Dermis microvascular lymphatic vessel endothelial cell (primary cell): ENCODE results near the gene ODAD3. TPM values are rescaled to one million over a fixed set of nuclear protein-coding genes. Genes with fewer than 3 reads are reported as not detected.
"Not testable (repeated sequence)": the region's sequence is repeated elsewhere in the genome, so short reads cannot be mapped to it uniquely, and the experiment has no call there.

ENCODE experiments used
- DNase-seq, 2 donors: peaks; one replicate each; pipeline versions ENCODE4 v3.0.0 to v3.0.0-alpha.2; 2010; ENCODE audit warnings: low read depth in 2 of 2
- total RNA-seq: library from RNA; depleted of rRNA; stranded (reverse); fragments of >200 nt; gene quantifications from 2 replicates; pipeline ENCODE4 v1.2.1, GENCODE V29; 2014

ODAD3 gene
- under 0.01 and 0.13 TPM in 2 replicates for total RNA-seq

DNA sequence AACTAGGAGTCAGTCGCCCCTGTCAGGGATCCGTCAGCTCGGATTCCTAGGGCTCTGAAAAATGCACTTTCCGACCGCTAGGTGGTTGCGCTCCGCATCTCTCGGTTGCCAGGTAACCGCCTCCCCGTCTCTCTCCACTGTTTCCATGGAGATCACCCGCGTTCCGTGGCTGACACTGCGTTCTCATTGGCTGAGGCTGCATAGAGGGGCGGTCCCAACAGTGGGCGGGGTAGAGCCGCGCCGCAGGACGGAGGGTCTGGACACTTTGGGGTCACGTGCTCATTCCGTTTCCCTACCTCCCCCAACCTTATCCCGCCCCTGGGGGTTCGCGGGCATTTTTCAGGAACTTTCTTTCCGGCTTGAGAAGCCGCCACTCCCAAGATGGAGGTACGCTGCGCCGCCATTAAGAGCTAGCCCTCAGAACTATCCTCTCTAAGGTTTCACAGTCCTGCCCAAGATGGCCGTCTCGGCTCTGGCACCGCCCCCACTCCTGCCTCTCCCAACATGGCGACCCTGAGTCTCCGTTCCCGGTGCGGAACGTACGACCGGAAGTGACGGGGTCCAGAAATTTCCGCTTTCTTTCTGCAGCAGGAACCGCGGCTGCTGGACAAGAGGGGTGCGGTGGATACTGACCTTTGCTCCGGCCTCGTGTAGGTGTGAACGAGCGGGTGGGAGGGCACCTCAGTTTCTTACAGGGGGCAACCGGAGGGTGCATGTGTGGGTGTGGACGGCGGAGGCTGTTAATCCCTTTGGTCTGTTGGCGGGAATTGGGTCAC, at the start of gene ODAD3, which contains the start of gene PRKCSH:
TSS of gene ODAD3 (minus strand) at position 65 of the 776 bp plus-strand sequence. CDS start 105 bp downstream, outside the sequence.
TSS of gene PRKCSH (plus strand) at position 579 of the 776 bp plus-strand sequence. CDS start 483 bp downstream, outside the sequence.
- DNase-seq, result peak; percentile 99 to 100

DNA sequence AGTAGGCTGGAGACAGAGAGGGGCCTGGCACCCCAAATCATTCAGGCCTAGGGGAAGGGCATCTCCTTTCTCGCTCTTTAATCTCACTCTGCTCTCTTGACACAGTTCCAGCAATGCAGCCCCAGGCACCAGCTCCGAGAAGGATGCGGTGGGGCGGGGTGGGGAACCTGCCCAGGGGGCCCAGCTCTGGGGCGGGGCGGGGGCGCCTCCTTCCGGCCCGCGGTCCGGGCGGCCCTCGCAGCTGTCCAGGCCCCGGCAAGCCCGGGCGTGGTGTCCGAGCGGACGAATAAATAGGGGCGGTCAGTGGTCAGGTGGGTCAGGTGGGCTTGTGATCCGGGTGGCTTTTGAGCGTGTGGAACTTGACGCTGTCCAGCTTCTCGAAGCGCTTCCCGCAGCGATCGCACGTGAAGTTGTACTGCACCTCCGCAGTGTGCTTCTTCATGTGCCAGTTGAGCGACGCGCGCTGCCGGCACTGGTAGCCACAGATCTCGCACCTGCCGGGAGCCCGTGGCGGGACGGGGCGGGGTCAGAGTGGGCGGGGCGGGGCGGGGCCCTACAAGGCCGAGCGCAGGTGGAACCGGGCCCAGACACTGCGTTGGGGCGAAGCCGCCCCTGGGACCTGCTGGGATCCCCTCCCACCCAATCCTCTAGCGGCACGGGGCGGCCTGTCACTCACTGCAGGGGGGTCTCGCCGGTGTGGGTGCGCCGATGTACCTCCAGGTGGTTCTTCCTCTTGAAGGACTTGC, 48.6 kb upstream of the ODAD3 start:
- no peak for DNase-seq

DNA sequence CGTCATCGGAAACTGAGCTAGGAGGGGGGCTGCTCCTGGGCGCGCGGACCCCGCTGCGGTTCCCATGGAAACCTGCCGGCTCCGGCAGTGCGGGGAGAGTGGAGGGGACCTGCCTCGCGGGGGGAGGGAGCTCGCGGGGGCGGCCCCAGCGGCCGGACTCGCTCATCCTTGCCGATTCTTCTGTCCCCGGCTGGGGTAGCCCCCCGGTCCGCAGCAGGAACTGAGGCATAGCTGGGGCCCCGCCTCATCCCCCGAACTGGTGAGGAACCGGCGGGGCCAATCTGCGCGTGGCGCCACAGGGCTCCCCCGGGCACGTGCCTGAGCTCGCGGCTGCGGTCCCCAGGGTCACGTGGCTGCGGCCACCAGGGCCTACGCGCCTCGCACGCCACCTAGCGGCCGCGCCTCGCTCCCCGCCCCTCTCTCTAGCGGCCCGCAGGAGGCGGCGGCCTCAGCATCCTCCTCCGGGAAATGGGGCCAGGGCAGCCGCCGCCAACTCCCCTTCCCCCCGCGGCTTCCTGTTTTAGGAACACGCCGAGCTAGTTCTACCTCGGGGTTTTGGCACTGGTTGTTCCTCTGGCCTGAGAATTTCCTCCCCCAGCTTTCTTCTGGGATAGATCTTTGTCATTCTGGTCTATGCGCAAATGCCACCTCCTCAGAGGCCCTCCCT, 47.6 kb upstream of the ODAD3 start:
- peak; percentile 45 to 85 for DNase-seq

DNA sequence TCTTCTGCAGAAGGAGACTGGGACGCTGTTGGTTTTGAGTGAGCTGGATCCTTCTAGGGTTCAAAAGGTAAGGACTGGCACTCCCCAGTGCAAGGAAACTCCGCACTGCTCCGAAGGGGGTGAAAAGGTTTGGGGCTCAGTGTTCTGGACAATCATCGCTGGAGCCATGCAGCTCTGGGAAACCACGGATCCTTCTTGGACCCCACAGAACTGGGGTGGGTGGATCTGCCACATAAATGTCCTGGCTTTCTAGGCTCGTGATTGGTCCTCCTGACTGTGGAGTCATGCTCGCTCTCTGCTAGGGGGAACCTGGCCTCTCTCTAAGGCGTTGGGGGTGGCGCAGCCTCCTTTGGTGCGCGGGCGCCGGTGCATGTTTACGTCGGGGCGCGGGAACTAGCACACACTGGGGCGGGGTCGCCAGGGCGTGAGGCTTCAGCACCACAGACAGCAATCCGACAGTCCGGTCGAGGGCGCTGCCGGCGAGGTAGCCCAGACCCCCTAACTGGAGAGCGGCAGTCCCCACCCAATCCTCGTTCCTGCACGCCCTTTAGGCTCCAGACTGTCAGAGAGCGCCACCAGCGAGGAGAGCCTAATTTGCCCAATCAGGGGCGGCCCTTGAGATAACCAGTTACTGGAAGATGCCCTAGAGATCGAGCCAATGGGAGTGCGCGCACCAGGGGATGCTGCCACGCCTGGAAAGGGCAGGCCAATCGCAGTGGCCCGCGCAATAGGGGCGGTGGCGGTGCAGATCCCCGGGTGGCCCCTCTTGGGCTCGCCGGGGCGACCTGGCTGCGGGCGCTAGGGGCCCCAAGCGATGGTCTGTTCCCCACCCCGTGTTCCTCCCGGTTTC, 46.8 kb upstream of the ODAD3 start:
- DNase-seq, result peak; percentile 55 to 92

DNA sequence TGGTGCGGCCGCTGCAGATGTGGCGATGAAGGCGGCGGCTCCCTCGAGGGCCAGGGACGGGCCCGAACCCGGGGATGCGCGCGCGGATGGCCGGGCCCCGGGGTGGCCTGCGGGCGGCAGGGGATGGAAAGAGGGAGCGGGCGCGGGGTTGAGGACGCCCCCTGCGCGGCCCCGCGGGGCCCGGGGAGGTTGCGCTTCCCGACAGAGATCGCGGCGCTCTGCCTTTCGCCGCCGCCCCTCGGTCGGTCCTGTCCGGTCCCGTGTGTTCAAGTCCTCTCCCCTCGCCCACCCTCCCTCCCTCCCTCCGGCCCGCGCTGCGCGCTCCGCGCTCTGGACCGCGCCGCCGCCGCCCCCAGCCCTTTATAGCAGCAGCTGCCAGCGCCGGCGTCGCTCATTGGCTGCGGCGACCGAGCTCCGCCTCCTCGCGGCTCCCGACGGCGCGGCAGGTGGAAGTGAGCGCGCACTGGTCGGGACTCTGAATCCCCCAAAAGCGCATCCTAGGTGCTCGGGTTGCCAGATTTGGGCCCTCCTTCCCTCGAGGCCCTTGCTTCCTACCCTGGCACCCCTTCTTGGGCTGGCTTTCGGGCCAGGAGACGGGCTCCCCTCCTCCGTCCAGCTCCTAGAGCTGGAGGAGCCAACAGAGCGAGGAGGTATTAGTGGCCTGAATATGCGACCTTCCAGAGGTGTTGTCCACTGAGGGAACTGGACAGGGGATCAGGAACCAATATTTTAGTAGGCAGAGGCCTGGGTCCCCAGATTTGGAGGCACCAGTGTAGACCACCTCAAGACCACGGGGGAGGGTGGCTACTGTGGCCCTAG, 46.0 kb upstream of the ODAD3 start, which contains the start of gene ELAVL3:
TSS of gene ELAVL3 (minus strand) at position 332 of the 819 bp plus-strand sequence. CDS start 438 bp downstream, outside the sequence.
- DNase-seq, result no peak

DNA sequence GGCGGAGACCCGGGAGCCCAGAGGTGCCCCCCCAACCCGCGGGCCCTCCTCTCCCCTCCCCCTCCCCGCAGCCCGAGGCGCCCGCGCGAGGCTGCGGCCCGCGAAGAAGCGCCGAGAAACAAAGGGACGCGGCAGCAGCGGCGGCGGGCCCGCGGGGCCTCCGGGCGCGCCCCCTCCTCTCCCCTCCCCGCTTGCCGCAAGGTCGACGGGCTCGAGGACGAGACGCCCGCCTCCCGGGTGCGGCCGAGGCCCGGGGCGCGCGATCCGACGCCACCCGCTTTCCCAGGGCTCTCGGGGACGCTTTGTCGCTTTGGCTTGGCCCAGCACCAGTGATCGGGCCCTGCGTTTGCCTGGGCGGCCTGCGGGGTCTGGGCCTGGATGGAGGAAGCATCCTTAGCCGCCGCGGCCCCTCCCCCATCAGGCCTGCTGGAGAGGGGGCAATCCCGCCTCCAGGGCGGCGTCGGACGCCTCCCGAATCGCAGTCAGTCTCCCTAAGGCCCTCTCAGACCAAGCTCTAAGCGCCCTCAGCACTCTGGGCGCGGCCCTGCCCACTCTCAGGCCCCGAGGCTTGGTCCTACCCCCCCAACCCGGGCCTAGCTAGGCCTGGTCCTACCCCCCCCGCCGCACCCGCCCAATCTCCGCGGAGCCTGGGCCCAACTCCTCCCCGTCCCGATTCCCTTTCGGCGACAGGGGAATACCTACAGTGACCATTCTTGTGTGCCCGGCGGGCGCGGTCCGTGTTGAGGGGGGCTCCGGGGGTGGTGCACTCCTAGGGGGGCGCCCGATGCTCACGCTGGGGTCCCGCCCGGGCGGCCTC, 45.2 kb upstream of the ODAD3 start:
- no peak for DNase-seq

DNA sequence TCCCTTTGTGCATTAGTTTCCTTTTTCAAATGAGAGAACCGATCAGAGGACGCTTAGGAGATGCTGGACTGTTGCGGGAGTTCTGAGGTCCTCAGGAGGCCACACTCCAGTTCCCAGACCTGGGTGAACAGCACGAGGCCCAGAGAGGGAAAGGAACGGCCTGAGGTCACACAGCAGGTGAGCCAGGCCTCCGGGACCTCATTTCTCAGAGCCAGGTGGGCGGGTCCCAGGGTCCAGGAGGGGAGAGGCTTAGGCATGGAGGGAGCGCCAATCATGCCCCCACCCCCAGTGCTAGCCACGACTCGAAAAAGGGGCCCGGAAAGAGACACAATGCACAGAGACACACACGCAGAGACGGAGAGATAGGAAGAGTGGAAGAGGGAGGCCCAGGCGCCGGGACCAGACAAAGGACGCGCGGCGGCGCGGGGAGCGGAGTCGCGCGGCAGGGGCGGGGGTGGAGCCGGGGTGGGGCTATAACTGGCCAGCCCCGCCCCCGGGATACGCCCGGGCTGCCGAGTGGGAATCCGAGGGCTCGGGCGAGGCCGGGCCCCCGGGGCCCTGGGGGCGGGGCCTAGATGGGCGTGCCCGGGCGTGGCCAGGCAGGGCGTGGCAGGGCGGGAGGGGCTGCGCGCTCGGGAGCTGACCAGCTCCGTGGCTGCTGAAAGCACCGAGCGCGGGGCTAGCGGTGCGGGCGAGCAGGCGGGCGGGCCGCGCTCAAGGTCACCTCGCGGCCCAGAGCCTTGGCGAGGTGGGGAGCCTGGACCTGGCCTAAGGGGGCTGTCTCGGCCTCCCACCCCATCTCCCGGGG, 44.4 kb upstream of the ODAD3 start:
- peak in 1 of 2 donors; percentile 23 for DNase-seq

DNA sequence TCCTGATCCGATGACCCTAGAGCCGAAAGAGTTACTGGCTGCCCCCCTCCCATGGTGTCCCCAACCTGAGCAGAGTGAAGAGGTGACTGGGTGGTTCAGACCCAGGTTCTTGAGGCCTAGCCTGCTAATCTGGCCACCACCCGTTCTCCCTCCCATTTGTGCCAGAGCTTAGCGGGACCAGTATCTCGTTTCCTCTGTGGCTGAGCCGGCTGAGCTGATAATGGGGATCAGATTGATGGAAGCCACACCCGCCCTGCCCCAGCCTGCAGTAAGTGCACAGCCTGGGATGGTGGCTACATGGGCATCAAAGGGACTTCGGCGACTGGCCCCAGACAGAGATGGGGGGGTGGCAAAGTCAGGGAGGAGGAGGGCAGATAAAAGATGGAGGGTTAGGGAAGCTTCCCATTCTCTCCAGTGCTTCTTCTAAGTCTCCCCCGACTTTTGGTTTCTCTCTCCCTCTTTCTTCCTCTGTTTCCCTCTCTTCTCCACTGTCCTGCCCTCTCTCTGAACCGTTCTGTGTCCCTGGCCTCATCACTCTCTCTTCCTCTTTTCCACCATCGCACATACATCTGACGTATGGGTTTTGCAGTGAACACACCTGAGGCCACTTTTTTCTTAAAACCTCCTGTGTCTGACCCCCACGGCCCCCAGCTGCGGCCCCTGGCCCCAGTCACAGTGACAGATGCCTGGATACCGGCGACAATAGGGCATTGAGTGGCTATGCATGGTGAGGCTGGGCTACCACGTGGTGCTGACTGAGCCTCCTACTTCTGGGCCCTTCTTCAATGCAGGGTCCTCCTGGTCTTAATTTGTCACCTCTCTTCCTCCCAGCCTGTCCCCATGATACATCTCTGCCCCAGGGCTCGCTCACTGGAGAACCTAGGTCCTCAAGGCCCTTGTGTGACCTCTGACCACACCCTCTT, 43.5 kb upstream of the ODAD3 start:
- DNase-seq, result no peak

DNA sequence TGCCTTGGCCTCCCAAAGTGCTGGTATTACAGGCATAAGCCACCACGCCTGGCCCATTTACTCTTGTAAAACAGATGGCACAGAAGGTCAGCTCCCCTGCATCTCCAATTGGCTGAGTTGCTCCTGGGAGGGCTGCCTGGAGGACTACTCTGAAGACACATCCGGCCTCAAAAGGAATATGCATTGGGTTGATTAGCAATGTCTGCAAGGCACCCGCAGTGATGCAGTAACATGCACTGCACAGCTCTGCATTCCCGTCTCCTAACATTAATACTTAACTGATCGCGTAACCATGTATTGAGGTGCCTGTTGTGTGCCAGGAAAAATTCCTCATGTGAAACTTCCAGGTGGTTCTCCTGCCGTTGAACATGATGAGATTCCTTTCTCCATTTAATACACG, 40.9 kb upstream of the ODAD3 start:
- no peak for DNase-seq

DNA sequence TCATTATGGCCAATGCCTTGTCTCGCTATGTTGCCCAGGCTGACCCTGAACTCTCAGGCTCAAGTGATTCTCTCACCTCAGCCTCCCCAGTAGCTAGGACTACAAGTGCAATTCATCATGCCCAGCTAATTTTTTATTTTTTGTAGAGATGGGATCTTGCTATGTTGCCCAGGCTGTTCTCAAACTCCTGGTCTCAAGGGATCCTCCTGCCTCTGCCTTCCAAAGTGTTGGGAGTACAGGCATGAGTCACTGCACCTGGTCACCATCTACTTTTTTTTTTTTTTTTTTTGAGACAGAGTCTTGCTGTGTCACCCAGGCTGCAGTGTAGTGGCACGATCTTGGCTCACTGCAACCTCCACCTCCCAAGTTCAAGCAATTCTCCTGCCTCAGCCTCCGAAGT, 40.4 kb upstream of the ODAD3 start:
- DNase-seq, result not testable (repeated sequence)

DNA sequence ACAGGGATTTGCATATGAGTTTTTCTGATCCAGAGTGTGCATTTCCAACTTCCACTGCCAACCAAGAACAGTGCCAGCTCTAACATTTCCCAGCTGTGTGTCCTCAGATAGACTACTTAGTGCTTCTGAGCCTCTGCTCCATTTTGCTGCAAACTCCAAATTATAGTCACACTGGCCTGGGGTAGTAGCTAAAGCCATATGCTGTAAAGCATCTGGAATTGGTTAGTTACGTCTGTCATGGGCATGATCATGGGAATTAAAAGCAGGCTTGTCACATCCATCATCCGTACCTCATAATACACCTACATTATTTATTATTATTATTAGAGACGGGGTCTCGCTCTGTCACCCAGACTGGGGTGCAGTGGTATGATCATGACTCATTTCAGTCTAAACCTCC, 38.8 kb upstream of the ODAD3 start:
- no peak for DNase-seq

DNA sequence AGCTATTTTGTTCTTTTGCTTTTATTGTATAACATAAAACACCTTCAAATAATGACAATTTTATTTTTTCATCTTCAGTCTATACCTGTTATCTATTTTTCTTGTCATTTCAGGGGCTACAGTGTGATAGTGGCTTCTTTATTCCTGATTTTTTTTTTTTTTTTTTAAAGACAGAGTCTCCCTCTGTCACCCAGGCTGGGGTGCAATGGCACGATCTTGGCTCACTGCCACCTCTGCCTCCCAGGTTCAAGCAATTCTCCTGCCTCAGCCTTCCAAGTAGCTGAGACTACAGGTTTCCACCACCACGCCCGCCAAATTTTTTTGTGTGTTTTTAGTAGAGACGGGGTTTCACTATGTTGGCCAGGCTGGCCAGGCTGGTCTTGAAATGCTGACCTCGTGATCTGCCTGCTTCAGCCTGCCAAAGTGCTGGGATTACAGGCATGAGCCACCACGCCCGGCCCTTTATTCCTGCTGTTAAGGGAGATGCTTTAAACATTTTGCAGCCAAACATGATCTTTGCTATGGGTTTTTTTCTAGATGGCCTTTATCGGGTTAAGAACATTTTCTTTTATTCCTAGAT, 33.4 kb upstream of the ODAD3 start:
- DNase-seq, result not testable (repeated sequence)

DNA sequence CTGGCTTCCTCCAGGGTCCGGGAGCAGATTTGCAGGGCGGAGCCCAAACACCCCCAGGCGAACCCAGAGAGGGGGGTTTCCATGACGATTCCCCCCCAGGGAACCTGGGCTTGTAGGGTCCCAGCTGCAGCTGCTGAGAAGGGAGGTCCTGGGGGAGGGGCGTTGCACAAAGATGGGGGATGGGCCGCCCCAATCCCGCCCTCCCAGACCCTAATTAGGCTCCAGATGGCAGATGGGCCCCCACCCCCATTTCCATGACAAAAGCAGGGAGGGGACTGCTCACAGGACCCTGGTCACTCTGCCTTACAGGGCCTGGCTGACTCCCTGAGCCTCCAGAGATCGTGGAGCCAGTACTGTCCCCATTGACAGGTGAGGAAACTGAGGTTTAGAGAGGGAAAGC, 30.7 kb upstream of the ODAD3 start:
- no peak for DNase-seq

DNA sequence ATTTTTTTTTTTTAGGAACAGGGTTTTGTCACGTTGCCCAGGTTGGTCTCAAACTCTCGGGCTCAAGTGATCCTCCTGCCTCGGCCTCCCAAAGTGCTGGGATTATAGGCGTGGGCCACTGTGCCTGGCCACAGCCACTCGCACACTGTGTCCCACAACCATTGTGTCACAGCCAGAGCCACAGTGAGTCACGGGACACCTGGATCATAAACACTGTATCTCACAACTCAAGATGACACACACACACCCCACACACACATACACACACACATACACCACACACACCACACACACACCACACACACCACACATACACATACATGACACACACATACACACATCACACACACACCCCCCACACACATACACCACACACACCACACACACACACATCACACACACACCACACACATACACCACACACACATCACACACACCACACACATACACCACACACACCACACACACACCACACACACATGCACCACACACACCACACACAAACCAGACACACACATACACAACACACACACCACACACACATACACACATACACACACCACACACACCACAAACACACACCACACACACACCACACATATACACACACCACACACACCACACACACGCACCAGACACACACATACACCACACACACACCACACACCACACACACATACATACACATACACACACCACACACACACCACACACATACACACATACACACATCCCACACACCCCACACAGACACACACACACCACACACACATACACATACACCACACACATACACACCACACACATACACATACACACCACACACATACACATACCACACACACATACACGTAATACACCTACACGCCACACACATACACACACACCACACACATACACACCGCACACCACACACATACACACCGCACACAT, 29.7 kb upstream of the ODAD3 start:
- DNase-seq, result no peak

DNA sequence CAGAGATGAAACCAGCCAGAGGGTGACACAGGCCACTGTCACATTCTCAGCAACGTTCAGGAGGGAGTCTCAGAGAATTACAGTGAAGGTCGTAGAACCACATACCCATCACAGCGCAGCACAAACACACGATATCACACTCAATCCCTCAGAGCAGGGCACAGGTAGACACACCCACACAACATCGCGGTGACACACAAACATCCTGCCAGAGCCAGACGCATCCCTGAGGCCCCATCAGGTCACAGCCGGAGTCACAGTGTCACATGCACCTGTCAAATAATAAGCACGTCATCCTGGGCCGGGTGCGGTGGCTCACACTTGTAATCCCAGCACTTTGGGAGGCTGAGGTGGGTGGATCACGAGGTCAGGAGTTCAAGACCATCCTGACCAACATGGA, 28.5 kb upstream of the ODAD3 start:
- DNase-seq, result no peak

DNA sequence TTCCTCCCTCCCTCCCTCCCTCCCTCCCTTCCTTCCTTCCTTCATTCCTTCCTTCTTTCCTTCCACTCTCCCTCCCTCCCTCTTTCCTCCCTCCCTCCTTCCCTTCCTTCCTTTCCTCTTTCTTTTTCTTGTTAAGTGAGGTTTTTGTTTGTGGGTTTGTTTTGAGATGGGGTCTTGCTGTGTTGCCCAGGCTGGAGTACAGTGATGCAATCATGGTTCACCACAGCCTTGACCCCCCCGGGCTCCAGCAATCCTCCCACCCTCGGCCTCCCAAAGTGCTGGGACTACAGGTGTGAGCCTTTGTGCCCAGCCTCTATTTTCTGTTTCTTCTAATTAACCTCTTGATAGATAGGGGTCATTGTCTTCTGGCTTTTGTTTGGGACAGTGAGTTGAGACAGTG, 26.5 kb upstream of the ODAD3 start:
- no peak for DNase-seq
